Panc1 (cell line): ENCODE measurements around the gene CHST11. TPM values are rescaled to one million over a fixed set of nuclear protein-coding genes. Genes with fewer than 3 reads are reported as not detected.

Source experiments
- ATAC-seq: fragments of 200-7000 bp; cut with Tn5 transposase; 2 replicates; pipeline ENCODE4 v1.9.1; 2020; ENCODE audit warnings: mild to moderate bottlenecking, moderate library complexity
- BruUV-seq: library from RNA; stranded (reverse); fragments of 400-500 nt; replicated peaks from 2 replicates; lab custom pipeline; 2021; lab: Mats Ljungman, UMichigan
- CTCF ChIA-PET: fragments of 300-600 bp; sonication (Branson Sonifier 250); formaldehyde crosslinking; loops from one replicate; lab custom pipeline; 2022; ENCODE audit warnings: antibody characterized with exemption; lab: Charles Lee
- POLR2A ChIA-PET: fragments of 300-600 bp; sonication (Branson Sonifier 250); formaldehyde crosslinking; loops from one replicate; lab custom pipeline; 2022; ENCODE audit warnings: antibody characterized with exemption; lab: Charles Lee
- DNase-seq: peaks from one replicate; pipeline ENCODE4 v3.0.0-alpha.2; 2010; ENCODE audit warnings: low read depth, low spot score
- H3K27ac ChIP-seq: 2 replicates; pipeline ENCODE4 v1.5.1; 2011; ENCODE audit warnings: mild to moderate bottlenecking, low read length, inconsistent platforms
- H3K27me3 ChIP-seq: fragments of 200-500 bp; sonication (Bioruptor generic); 2 replicates; pipeline ENCODE4 v1.6.0; 2014; ENCODE audit warnings: low read length, inconsistent platforms; ENCODE audit not compliant: control insufficient read depth, insufficient read depth
- H3K36me3 ChIP-seq: fragments of 200-500 bp; sonication (Bioruptor generic); 2 replicates; pipeline ENCODE4 v1.5.1; 2014; ENCODE audit warnings: inconsistent platforms, mild to moderate bottlenecking, low read length, moderate library complexity; ENCODE audit not compliant: control insufficient read depth, insufficient read depth
- H3K4me1 ChIP-seq: 2 replicates; pipeline ENCODE4 v1.5.1; 2011; ENCODE audit warnings: inconsistent platforms, mild to moderate bottlenecking, low read length, moderate library complexity; ENCODE audit not compliant: control insufficient read depth, insufficient read depth
- H3K4me3 ChIP-seq, 2 experiments: 2 replicates each; pipeline ENCODE4 v1.5.1; 2011 to 2012; ENCODE audit warnings: low read depth in 2 of 2, low read length in 2 of 2, mild to moderate bottlenecking in 2 of 2, inconsistent platforms in 1 of 2, moderate library complexity in 1 of 2
- H3K9me3 ChIP-seq: fragments of 200-500 bp; sonication (Bioruptor generic); 2 replicates; pipeline ENCODE4 v1.5.1; 2014; ENCODE audit warnings: low read depth, mild to moderate bottlenecking, inconsistent platforms, low read length, moderate library complexity; ENCODE audit not compliant: control insufficient read depth, insufficient read depth
- CTCF ChIP-seq: fragments of 450-650 bp; IDR thresholded peaks from 2 replicates; pipeline ENCODE4 v1.5.1; 2017; ENCODE audit warnings: mild to moderate bottlenecking
- POLR2AphosphoS5 ChIP-seq: IDR thresholded peaks from 2 replicates; pipeline ENCODE4 v1.6.1; 2012; ENCODE audit warnings: mild to moderate bottlenecking, low read depth, low read length, moderate library complexity
- REST ChIP-seq, 2 experiments: IDR thresholded peaks; 2 replicates each; pipeline ENCODE4 v1.6.1; 2011 to 2012; ENCODE audit warnings: low read depth in 2 of 2, control low read depth in 1 of 2, low read length in 1 of 2, mild to moderate bottlenecking in 1 of 2, moderate library complexity in 1 of 2; ENCODE audit not compliant: insufficient read depth in 1 of 2
- SIN3A ChIP-seq: IDR thresholded peaks from 2 replicates; pipeline ENCODE4 v1.6.1; 2012; ENCODE audit warnings: low read depth, mild to moderate bottlenecking, low read length, moderate library complexity, borderline replicate concordance; ENCODE audit not compliant: insufficient read depth
- TCF7L2 ChIP-seq: IDR thresholded peaks from 2 replicates; pipeline ENCODE4 v1.6.1; 2011; ENCODE audit warnings: mild to moderate bottlenecking, low read depth, low read length, inconsistent platforms
- in situ Hi-C: cut with HindIII; loops from 2 replicates; pipeline ENCODE4 v1.10.0; 2016; ENCODE audit warnings: low sequenced_read_pairs, low pct_unique_long_range_greater_than_20kb
- intact Hi-C: fragments of 100-400 bp; cut with micrococcal nuclease; formaldehyde crosslinking; loops from one replicate; pipeline ENCODE4 v1.10.0; 2022; ENCODE audit not compliant: unreplicated experiment
- total RNA-seq: library from RNA; stranded (reverse); gene quantifications from one replicate; pipeline ENCODE4 v1.2.1, GENCODE V29; 2021; ENCODE audit not compliant: unreplicated experiment

Gene CHST11
- total RNA-seq, 1 experiment from 2014 or later = 11.4 TPM

- Histone ChIP-seq H3K4me3 (no peak overlapping the region), H3K27ac (no peak overlapping the region), H3K4me1 (no peaks in the 10 kb centered on the region), H3K27me3 (no peaks in the 10 kb centered on the region; the same call in none of the 2 replicates), H3K9me3 (no peaks in the 10 kb centered on the region), H3K36me3 (no peaks in the 10 kb centered on the region)
- ATAC-seq (no peak), DNase-seq (no peak)
- TF ChIP-seq TCF7L2 (no peak), SIN3A (no peak), POLR2AphosphoS5 (no peak), REST (IDR thresholded peaks at IDR 0.05; ENCODE audit: insufficient read depth in 1 of 2, low read depth in 2 of 2, low read length in 1 of 2) (no peak), CTCF (no peak)
- intact Hi-C loops (no loop called here), in situ Hi-C loops (no loop called here)
- BruUV-seq = no TSS peak
- CTCF ChIA-PET = no interaction called here
- POLR2A ChIA-PET = no interaction called here
Observed at GRCh38 chr12:104433061-104433460, 23.7 kb upstream of the CHST11 start.

GRCh38 chr12:104434129-104434528 lies 22.6 kb upstream of the CHST11 start:
- Histone ChIP-seq H3K4me3 (no peak overlapping the region), H3K4me1 (no peaks in the 10 kb centered on the region), H3K27me3 (no peaks in the 10 kb centered on the region; the same call in none of the 2 replicates), H3K9me3 (no peaks in the 10 kb centered on the region), H3K27ac (no peak overlapping the region), H3K36me3 (no peaks in the 10 kb centered on the region)
- ChIA-PET CTCF (no interaction called here), POLR2A (no interaction called here)
- intact Hi-C loops (no loop called here), in situ Hi-C loops (no loop called here)
- no peak for DNase-seq
- no peak for TF ChIP-seq POLR2AphosphoS5
- no peak for TF ChIP-seq SIN3A
- no peak for TF ChIP-seq CTCF
- no peak for TF ChIP-seq REST (IDR thresholded peaks at IDR 0.05; ENCODE audit: insufficient read depth in 1 of 2, low read depth in 2 of 2, low read length in 1 of 2)
- no peak for TF ChIP-seq TCF7L2
- BruUV-seq = no TSS peak
- ATAC-seq = no peak
